GM23338 (cell line): Measurements from ENCODE around the gene SMAD3. TPM values are rescaled to one million over a fixed set of nuclear protein-coding genes. Genes with fewer than 3 reads are reported as not detected.

Source experiments
- ATAC-seq: fragments of 200-7000 bp; cut with Tn5 transposase; 3 replicates; pipeline ENCODE4 v1.9.1; 2020
- DNase-seq: peaks from one replicate; pipeline ENCODE4 v3.0.0-alpha.2; 2015; ENCODE audit warnings: low spot score
- H2AFZ ChIP-seq: fragments of 200-600 bp; sonication (generic); 2 replicates; pipeline ENCODE4 v1.8.0; 2016; ENCODE audit warnings: antibody characterized with exemption, mild to moderate bottlenecking, moderate library complexity
- H3F3A ChIP-seq: fragments of 200-600 bp; sonication (generic); replicated peaks from 2 replicates; pipeline ENCODE4 v1.8.0; 2017; ENCODE audit warnings: antibody characterized with exemption, mixed run types, low read depth
- H3K27ac ChIP-seq: fragments of 200-600 bp; sonication (generic); 2 replicates; pipeline ENCODE4 v1.6.1; 2016; ENCODE audit warnings: low read depth
- H3K27me3 ChIP-seq: fragments of 200-600 bp; sonication (generic); 2 replicates; pipeline ENCODE4 v1.8.0; 2016; ENCODE audit warnings: mild to moderate bottlenecking, mixed run types, moderate library complexity; ENCODE audit not compliant: insufficient read depth
- H3K36me3 ChIP-seq: fragments of 200-600 bp; sonication (generic); 2 replicates; pipeline ENCODE4 v1.8.0; 2016; ENCODE audit warnings: mild to moderate bottlenecking; ENCODE audit not compliant: insufficient read depth
- H3K4me1 ChIP-seq: fragments of 200-600 bp; sonication (generic); 2 replicates; pipeline ENCODE4 v1.8.0; 2016; ENCODE audit warnings: mild to moderate bottlenecking, moderate library complexity; ENCODE audit not compliant: insufficient read depth
- H3K4me2 ChIP-seq: fragments of 200-600 bp; sonication (generic); 2 replicates; pipeline ENCODE4 v1.7.1; 2017; ENCODE audit warnings: mixed run types
- H3K4me3 ChIP-seq: fragments of 200-600 bp; sonication (generic); 2 replicates; pipeline ENCODE4 v1.6.1; 2016; ENCODE audit warnings: mixed run types
- H3K79me2 ChIP-seq: fragments of 200-600 bp; sonication (generic); replicated peaks from 2 replicates; pipeline ENCODE4 v1.8.0; 2017; ENCODE audit warnings: mild to moderate bottlenecking; ENCODE audit not compliant: insufficient read depth
- H3K9me2 ChIP-seq: fragments of 200-600 bp; sonication (generic); 2 replicates; pipeline ENCODE4 v1.8.0; 2017; ENCODE audit not compliant: insufficient read depth
- H4K20me1 ChIP-seq: fragments of 200-600 bp; sonication (generic); replicated peaks from 2 replicates; pipeline ENCODE4 v1.8.0; 2017; ENCODE audit warnings: mild to moderate bottlenecking; ENCODE audit not compliant: insufficient read depth
- H3K27ac Mint-ChIP-seq: 2 replicates; pipeline ENCODE4 v1.8.0; 2020; ENCODE audit warnings: inconsistent platforms, mild to moderate bottlenecking, moderate library complexity, mixed read lengths
- H3K27me3 Mint-ChIP-seq: 3 replicates; pipeline ENCODE4 v1.8.0; 2022; ENCODE audit warnings: low read depth, mild to moderate bottlenecking, moderate library complexity, mixed read lengths, inconsistent platforms; ENCODE audit not compliant: insufficient read depth, poor library complexity
- H3K36me3 Mint-ChIP-seq: 3 replicates; pipeline ENCODE4 v1.8.0; 2021; ENCODE audit warnings: low read depth, mild to moderate bottlenecking, inconsistent platforms, moderate library complexity, mixed read lengths
- H3K4me1 Mint-ChIP-seq: 3 replicates; pipeline ENCODE4 v1.8.0; 2020; ENCODE audit warnings: mild to moderate bottlenecking, inconsistent platforms, mixed read lengths
- H3K4me3 Mint-ChIP-seq: 3 replicates; pipeline ENCODE4 v1.8.0; 2021; ENCODE audit warnings: moderate library complexity, mild to moderate bottlenecking, inconsistent platforms, mixed read lengths
- H3K9me3 Mint-ChIP-seq: 3 replicates; pipeline ENCODE4 v1.8.0; 2020; ENCODE audit warnings: moderate library complexity, mild to moderate bottlenecking, inconsistent platforms, mixed read lengths
- CREB1 ChIP-seq: fragments of 250-450 bp; sonication (Bioruptor Pico); IDR thresholded peaks from 2 replicates; pipeline ENCODE4 v1.5.0; 2020; ENCODE audit warnings: low read depth, mild to moderate bottlenecking, moderate library complexity
- CTCF ChIP-seq, 2 experiments: fragments of 200-600 bp in 1 of 2; sonication (generic) in 1 of 2; conservative IDR thresholded peaks; 2 replicates each; pipeline versions ENCODE4 v1.5.1 to v1.6.1; 2016 to 2017; ENCODE audit warnings: antibody characterized with exemption in 2 of 2, low read depth in 2 of 2, mild to moderate bottlenecking in 2 of 2, moderate library complexity in 1 of 2
- ETS1 ChIP-seq: IDR thresholded peaks from 2 replicates; pipeline ENCODE4 v1.6.1; 2016; ENCODE audit warnings: antibody characterized with exemption
- EZH2 ChIP-seq: fragments of 200-600 bp; sonication (generic); IDR thresholded peaks from one replicate; pipeline ENCODE4 v1.8.0; 2017; ENCODE audit warnings: antibody characterized with exemption, mild to moderate bottlenecking, low read depth; ENCODE audit not compliant: unreplicated experiment
- JUNB ChIP-seq: IDR thresholded peaks from one replicate; pipeline ENCODE4 v1.6.1; 2016; ENCODE audit warnings: antibody characterized with exemption; ENCODE audit not compliant: unreplicated experiment
- POLR2AphosphoS5 ChIP-seq: IDR thresholded peaks from 2 replicates; pipeline ENCODE4 v1.6.1; 2016; ENCODE audit warnings: antibody characterized with exemption, low read depth
- REST ChIP-seq: IDR thresholded peaks from one replicate; pipeline ENCODE4 v1.6.1; 2018; ENCODE audit warnings: antibody characterized with exemption; ENCODE audit not compliant: unreplicated experiment
- ZNF331 ChIP-seq: fragments of 250-450 bp; sonication (Bioruptor Pico); IDR thresholded peaks from 2 replicates; pipeline ENCODE4 v1.5.0; 2020; ENCODE audit warnings: low read depth, mild to moderate bottlenecking, moderate library complexity
- polyA plus RNA-seq: library from polyadenylated mRNA; unstranded; fragments of >200 nt; fragmentation: Nextera tagmentation; extraction: Ambion mirVana; gene quantifications from 2 replicates; pipeline ENCODE4 v1.2.1, GENCODE V29; 2016
- total RNA-seq: library from RNA; depleted of rRNA; stranded (reverse); fragments of >200 nt; shearing (Covaris generic); gene quantifications from 2 replicates; pipeline ENCODE4 v1.2.3, GENCODE V29; 2014

SMAD3 gene
- total and polyA plus RNA-seq, 2 experiments from 2014 or later: 4.9 to 11.6 TPM

- Histone ChIP-seq H3K36me3 (no peaks in the 10 kb centered on the region), H2AFZ (no peak overlapping the region), H3F3A (no peaks in the 10 kb centered on the region), H3K4me1 (0 out of 2 replicates have a peak, but pooled peaks cover 6% of the 10 kb centered on the region), H3K9me2 (no peaks in the 10 kb centered on the region), H3K4me2 (no peak overlapping the region), H4K20me1 (no peaks in the 10 kb centered on the region; the same call in 1 of the 2 replicates), H3K79me2 (peaks cover 3% of the 10 kb centered on the region; the same call in 1 of the 2 replicates), H3K4me3 (no peak overlapping the region), H3K27ac (no peak overlapping the region), H3K27me3 (no peaks in the 10 kb centered on the region)
- Mint-ChIP-seq H3K36me3 (no peaks in the 10 kb centered on the region), H3K9me3 (no peaks in the 10 kb centered on the region), H3K4me3 (no peak overlapping the region), H3K27ac (peak overlapping the region; percentile 23; the same call in 1 of the 2 replicates), H3K4me1 (peaks cover 22% of the 10 kb centered on the region), H3K27me3 (no peaks in the 10 kb centered on the region)
- TF ChIP-seq REST: no peak
- TF ChIP-seq ETS1: no peak
- no peak for TF ChIP-seq CREB1 (CRISPR knock-in tag)
- no peak for TF ChIP-seq CTCF (conservative IDR thresholded peaks at IDR 0.05; ENCODE audit: low read depth in 2 of 2)
- ATAC-seq (no peak), DNase-seq (no peak)
Measured at GRCh38 chr15:67126551-67127330, 61.3 kb downstream of the SMAD3 start.

- H3K36me3 ChIP-seq: no peaks in the 10 kb centered on the region
- H2AFZ ChIP-seq: no peak overlapping the region
- peaks cover 22% of the 10 kb centered on the region for H3K4me1 Mint-ChIP-seq
- H3K27me3 Mint-ChIP-seq: no peaks in the 10 kb centered on the region
- H3K27ac ChIP-seq: no peak overlapping the region
- H3K79me2 ChIP-seq: peaks cover 3% of the 10 kb centered on the region; the same call in 1 of the 2 replicates
- 0 out of 2 replicates have a peak, but pooled peaks cover 5% of the 10 kb centered on the region for H3K4me1 ChIP-seq
- no peak overlapping the region for H3K4me2 ChIP-seq
- no peaks in the 10 kb centered on the region for H3K36me3 Mint-ChIP-seq
- no peaks in the 10 kb centered on the region for H3F3A ChIP-seq
- DNase-seq (no peak), ATAC-seq (no peak; the same call in 2 of the 3 replicates)
- H3K4me3 ChIP-seq: no peak overlapping the region
- H3K4me3 Mint-ChIP-seq: no peak overlapping the region
- H3K9me3 Mint-ChIP-seq: no peaks in the 10 kb centered on the region
- no peak overlapping the region for H3K27ac Mint-ChIP-seq
- no peaks in the 10 kb centered on the region; the same call in 1 of the 2 replicates for H4K20me1 ChIP-seq
- H3K9me2 ChIP-seq: no peaks in the 10 kb centered on the region
- no peaks in the 10 kb centered on the region for H3K27me3 ChIP-seq
- no peak for TF ChIP-seq CTCF (conservative IDR thresholded peaks at IDR 0.05; ENCODE audit: low read depth in 2 of 2)
- no peak for TF ChIP-seq ETS1
- no peak for TF ChIP-seq EZH2
- TF ChIP-seq POLR2AphosphoS5: no peak
- TF ChIP-seq ZNF331 (CRISPR knock-in tag): no peak
- no peak for TF ChIP-seq JUNB
Measured at GRCh38 chr15:67127331-67127664, 61.9 kb downstream of the SMAD3 start.
